Measurements from ENCODE around the gene RGS21. TPM values are rescaled to one million over a fixed set of nuclear protein-coding genes. Genes with fewer than 3 reads are reported as not detected.

The RGS21 gene
- total RNA-seq, 1 donor = not detected

DNA sequence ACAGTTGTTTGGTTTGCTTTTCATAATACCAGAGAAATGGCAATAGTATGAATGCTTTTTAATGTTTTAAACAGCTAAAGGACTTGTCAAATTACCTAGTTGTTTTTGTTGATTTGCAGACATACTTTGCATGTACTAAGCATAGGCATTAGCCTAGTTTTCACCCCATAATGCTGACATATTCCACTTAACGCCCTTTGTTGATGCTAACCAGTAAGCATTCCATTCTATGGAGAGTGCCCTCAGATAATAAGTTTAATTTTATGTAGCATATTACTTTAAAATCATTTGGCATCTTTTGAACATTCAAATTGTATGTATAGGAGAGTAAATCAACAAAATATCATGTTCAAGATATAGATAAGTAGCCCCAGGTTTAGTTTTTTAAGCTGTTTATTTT is 32.5 kb downstream of the RGS21 start:
- no peak overlapping the region for H3K4me3 ChIP-seq (ENCODE audit: low read depth, low read length)
- TF ChIP-seq, protein P1, sequence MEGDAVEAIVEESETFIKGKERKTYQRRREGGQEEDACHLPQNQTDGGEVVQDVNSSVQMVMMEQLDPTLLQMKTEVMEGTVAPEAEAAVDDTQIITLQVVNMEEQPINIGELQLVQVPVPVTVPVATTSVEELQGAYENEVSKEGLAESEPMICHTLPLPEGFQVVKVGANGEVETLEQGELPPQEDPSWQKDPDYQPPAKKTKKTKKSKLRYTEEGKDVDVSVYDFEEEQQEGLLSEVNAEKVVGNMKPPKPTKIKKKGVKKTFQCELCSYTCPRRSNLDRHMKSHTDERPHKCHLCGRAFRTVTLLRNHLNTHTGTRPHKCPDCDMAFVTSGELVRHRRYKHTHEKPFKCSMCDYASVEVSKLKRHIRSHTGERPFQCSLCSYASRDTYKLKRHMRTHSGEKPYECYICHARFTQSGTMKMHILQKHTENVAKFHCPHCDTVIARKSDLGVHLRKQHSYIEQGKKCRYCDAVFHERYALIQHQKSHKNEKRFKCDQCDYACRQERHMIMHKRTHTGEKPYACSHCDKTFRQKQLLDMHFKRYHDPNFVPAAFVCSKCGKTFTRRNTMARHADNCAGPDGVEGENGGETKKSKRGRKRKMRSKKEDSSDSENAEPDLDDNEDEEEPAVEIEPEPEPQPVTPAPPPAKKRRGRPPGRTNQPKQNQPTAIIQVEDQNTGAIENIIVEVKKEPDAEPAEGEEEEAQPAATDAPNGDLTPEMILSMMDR (IDR thresholded peaks at IDR 0.05; ENCODE audit: insufficient read depth, low read length) = no peak
- no peak for DNase-seq (ENCODE audit: low read depth)

DNA sequence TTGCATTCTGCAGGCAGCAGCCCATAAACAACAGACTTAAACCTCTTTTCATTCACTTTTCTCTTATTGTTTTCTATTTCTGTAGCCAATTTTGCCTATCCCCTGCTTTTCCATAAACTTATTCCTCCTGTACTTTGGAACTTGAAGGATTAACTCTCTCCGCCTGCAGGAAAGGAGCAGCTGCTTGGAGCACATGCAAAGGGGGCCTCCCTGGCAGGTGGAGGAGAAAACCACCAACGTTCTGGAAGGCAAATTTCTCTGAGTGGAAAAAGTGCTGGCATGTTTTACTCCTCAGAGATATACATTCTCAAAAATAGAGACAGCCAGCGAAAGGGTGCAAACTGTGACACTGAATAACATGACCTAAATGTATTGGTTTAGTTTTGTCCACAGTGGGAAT is 33.6 kb downstream of the RGS21 start:
- no peak for DNase-seq (ENCODE audit: low read depth)
- H3K4me3 ChIP-seq (ENCODE audit: low read depth, low read length) = no peak overlapping the region
- TF ChIP-seq, protein P1 (IDR thresholded peaks at IDR 0.05; ENCODE audit: insufficient read depth, low read length) = no peak

DNA sequence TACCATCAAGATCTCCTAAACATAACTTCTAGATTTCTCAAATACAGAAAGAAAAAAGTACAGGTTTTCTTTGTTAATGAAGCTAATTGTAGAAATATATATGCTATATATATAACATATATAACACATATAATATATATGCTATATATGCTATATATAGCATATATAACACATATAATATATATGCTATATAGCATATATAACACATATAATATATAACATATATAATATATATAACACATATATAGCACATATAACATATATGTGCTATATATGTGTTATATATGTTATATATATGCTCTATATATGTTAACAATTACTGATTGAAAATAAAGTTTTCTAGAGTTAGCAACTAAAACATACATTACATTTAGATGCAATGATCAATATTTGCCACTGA is 34.8 kb downstream of the RGS21 start:
- TF ChIP-seq, protein P1 (IDR thresholded peaks at IDR 0.05; ENCODE audit: insufficient read depth, low read length) = no peak
- no peak for DNase-seq (ENCODE audit: low read depth)
- no peak overlapping the region for H3K4me3 ChIP-seq (ENCODE audit: low read depth, low read length)

DNA sequence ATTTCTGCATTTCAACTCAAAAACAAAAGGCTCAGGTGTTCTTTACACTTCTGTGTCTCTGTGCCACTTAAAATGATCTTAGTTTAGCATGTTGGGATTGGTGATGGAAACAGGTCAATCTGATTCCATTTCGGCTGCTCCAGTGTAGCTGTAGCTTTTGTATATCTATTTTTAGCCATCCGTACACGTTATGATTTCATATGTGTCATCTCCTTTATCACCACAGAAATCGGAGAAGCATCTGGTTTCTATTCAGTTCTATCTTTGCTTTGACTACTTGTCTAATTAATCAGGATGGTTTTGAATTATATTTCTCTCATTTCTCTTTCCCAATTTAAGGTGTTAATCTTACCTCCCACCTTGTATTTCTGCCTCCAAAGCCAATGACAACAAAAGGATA is 41.1 kb downstream of the RGS21 start:
- TF ChIP-seq, protein P1 (IDR thresholded peaks at IDR 0.05; ENCODE audit: insufficient read depth, low read length) = no peak
- DNase-seq (ENCODE audit: low read depth) = no peak
- no peak overlapping the region for H3K4me3 ChIP-seq (ENCODE audit: low read depth, low read length)

DNA sequence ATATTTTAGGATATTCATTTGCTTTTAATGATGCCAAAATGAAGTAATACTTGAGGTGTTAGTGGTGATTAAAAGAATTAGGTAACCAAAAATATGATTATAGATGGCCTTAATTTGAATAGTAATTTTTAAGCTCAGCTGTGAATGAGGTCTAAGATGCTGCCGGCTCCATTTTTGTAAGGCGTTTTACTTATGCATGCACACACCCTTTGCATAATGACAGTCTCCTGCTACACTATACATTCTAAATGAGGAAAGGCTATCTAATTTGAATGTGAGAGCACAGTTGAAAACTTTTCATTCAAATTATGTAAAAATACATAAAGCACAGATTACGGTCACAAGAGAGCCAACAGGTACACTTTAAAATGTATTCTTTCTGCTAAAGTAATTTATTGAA is 41.6 kb downstream of the RGS21 start:
- no peak overlapping the region for H3K4me3 ChIP-seq (ENCODE audit: low read depth, low read length)
- DNase-seq (ENCODE audit: low read depth) = no peak
- TF ChIP-seq, protein P1 (IDR thresholded peaks at IDR 0.05; ENCODE audit: insufficient read depth, low read length) = no peak

DNA sequence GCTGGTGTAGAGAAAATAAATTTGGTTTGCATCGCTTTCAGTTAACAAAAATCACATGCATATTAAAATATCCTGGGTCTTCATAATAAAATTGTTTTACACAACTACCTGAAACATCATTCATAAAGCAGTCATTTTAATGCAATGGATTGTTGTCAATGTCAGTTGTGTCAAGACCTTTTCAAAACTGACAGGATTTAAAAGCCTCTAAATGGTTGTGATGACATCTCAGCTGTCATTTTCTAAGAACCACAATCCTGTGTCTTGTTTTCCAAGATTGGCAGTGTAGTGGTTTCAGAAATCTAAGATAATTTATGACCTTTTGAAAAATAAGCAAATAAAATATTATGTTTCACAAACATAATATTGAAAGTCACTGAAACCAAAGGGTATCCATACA is 42.0 kb downstream of the RGS21 start:
- TF ChIP-seq, protein P1 (IDR thresholded peaks at IDR 0.05; ENCODE audit: insufficient read depth, low read length) = no peak
- no peak overlapping the region for H3K4me3 ChIP-seq (ENCODE audit: low read depth, low read length)
- DNase-seq (ENCODE audit: low read depth) = no peak

DNA sequence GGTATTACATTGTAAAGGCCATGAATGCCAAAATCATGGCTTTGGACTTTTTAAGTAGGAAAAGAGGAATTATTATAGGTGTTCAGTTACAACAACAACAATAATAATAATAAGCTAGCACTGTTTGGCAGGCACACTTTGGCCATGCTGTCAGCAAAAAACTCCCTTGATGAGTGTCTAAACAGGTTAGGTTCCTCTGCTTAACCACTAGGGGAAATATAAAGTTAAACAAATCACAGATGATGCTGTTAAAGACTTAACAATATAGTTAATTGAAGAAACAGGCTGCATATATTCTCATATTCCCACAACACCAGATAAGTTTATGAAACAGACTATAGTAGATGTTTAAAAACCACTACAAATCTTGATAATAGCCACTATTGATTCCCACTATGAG is 46.4 kb downstream of the RGS21 start:
- no peak overlapping the region for H3K4me3 ChIP-seq (ENCODE audit: low read depth, low read length)
- DNase-seq (ENCODE audit: low read depth) = no peak
- TF ChIP-seq, protein P1 (IDR thresholded peaks at IDR 0.05; ENCODE audit: insufficient read depth, low read length) = no peak

All from fibroblast of the aortic adventitia (primary cell).